Right lobe of liver (tissue), 4 donors: ENCODE measurements around the gene TIGD1.

ENCODE experiments used
- CTCF ChIP-seq, 4 donors: fragments of 200-600 bp in 3 of 4; fragments of 450-650 bp in 1 of 4; IDR thresholded peaks; one replicate each; pipeline versions ENCODE4 v1.5.1 to v1.8.0; 2016 to 2022; ENCODE audit warnings: antibody characterized with exemption in 4 of 4, mild to moderate bottlenecking in 2 of 4
- POLR2A ChIP-seq: fragments of 450-650 bp; IDR thresholded peaks from one replicate; pipeline ENCODE4 v1.6.1; 2017; ENCODE audit warnings: antibody characterized with exemption, mild to moderate bottlenecking
- donor health status: DM: no; HTN: no; CAD: no.
- donor health status: DM: no; HTN: no; CAD: no.
- donor health status: DM: no; HTN: yes; CAD: no.

DNA sequence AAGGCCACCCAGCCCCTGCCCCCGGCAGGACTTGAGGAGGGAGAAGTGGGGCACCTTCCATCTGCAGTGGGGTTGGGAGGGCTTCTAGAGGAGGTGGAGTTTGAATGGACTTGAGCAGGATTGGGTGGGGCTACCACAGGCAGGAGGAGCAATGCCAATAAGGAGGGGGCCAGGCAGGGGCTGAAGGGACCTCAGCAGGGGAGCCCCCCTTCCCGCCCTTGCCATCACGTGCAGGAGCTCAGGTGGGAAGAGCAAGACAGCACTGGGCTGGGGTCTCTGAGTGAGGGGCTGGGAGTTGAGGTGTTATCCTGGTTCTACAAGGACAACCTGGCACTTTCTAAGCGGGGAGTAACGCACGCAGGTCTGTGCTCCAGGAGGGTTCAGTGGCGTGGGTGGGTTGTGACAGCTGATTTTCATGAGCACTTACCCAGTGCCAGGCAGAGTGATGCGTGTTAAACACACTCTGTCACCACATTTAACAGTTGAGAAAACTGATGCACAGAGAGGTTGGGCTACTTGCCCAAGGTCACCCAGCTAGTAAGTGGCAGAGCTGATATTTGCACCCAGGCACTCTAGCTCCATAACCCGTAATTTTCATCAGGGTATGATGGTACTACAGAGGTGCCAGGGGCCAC lies 19.6 kb downstream of the TIGD1 start:
- no peak for TF ChIP-seq CTCF (IDR thresholded peaks at IDR 0.05)
- no peak for TF ChIP-seq POLR2A
